ENCODE measurements around the gene CDKN1A. TPM values are rescaled to one million over a fixed set of nuclear protein-coding genes. Genes with fewer than 3 reads are reported as not detected.
"Not testable (repeated sequence)": the region's sequence is repeated elsewhere in the genome, so short reads cannot be mapped to it uniquely, and the experiment has no call there.

The CDKN1A gene
- total RNA-seq, 1 donor from 2014 or later, result 1,168 TPM

GRCh38 chr6:36722365-36722764 is 43.9 kb downstream of the CDKN1A start:
- no peaks in the 10 kb centered on the region for H3K36me3 ChIP-seq (ENCODE audit: control insufficient read depth, insufficient read depth, low read length)
- no peak overlapping the region for H3K4me3 ChIP-seq (ENCODE audit: low read depth, low read length)
- no peak for TF ChIP-seq CTCF (IDR thresholded peaks at IDR 0.05; ENCODE audit: insufficient read depth, low read length, poor library complexity, severe bottlenecking)
- DNase-seq (ENCODE audit: low read depth), result no peak
- peaks cover 2% of the 10 kb centered on the region for H3K27me3 ChIP-seq (ENCODE audit: control insufficient read depth, insufficient read depth, low read length)

DNA sequence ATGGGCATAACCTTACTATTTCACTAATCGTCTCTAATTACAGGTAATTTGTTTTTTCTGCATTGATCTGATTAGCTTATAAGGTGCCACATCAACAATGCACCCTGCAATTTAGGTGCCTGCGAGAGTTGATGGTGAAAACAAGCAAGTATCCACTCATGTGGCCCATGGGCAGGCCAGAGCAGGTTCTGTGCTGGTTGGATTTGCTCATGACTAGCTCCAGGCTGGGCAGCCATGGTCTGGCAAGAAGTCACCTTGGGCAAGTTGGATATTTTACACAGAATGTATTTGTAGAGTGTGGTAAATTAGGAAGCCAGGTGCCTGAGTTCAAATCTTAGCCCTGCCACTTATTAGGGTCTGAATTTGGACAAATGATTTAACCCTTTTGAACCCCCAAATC is 44.4 kb downstream of the CDKN1A start:
- Histone ChIP-seq H3K36me3 (ENCODE audit: control insufficient read depth, insufficient read depth, low read length) (no peaks in the 10 kb centered on the region), H3K27me3 (ENCODE audit: control insufficient read depth, insufficient read depth, low read length) (peaks cover 2% of the 10 kb centered on the region), H3K4me3 (ENCODE audit: low read depth, low read length) (no peak overlapping the region)
- no peak for TF ChIP-seq CTCF (IDR thresholded peaks at IDR 0.05; ENCODE audit: insufficient read depth, low read length, poor library complexity, severe bottlenecking)
- no peak for DNase-seq (ENCODE audit: low read depth)

DNA sequence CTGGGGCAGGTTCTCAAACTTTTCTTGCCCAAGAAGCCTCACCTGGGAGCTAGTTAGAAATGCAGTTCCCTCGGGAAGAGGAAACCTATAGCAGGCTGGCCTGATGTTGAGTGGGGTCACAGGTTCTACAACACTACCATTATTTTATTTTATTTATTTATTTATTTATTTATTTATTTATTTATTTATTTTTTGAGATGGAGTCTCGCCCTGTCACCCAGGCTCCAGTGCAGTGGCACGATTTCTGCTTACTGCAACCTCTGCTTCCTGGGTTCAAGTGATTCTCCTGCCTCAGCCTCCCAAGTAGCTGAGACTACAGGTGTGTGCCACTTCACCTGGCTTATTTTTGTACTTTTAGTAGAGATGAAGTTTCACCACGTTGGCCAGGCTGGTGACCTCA is 45.5 kb downstream of the CDKN1A start:
- not testable (repeated sequence) for DNase-seq (ENCODE audit: low read depth); H3K27me3 ChIP-seq (ENCODE audit: control insufficient read depth, insufficient read depth, low read length); H3K36me3 ChIP-seq (ENCODE audit: control insufficient read depth, insufficient read depth, low read length); H3K4me3 ChIP-seq (ENCODE audit: low read depth, low read length)

DNA sequence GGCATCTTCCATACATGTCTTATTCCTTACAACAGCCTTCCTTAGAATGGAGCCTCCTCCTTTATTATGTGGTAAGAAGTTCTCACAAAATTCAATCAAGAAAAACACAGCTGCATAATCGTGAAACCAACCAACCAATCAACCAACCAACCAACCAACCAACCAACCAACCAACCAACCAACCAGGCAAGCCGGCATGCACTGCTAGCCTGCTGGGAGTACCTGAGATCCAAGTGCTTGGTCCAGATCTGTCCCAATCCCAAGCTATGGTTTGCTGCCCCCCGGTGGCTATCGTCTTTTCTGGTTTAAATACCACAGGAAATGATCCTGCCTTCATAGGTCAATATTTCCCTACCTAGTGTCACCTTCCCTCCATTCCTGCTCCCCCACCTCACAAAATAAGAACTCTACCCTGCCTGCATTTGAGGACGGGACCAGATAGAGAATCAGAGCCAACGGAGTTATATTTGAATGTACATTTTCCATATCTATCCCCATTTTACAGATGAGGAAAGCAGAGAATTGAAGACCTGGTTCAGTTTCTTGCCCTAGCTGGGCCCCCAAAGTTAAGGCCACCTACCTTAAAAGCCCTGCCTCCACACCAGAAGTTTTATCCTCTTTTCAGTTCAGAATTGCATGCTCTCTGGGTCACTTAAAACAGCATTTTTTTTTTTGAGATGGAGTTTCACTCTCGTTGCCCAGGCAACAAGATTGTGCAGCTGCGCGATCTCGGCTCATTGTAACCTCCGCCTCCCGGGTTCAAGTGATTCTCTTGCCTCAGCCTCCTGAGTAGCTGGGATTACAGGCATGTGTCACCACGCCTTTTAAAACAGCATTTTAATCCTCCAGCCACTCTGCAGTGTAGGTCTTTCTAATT is 46.2 kb downstream of the CDKN1A start:
- no peaks in the 10 kb centered on the region for H3K36me3 ChIP-seq (ENCODE audit: control insufficient read depth, insufficient read depth, low read length)
- DNase-seq (ENCODE audit: low read depth), result peak; percentile 23
- H3K27me3 ChIP-seq (ENCODE audit: control insufficient read depth, insufficient read depth, low read length), result no peaks in the 10 kb centered on the region
- peak; percentile 65 for TF ChIP-seq CTCF (IDR thresholded peaks at IDR 0.05; ENCODE audit: insufficient read depth, low read length, poor library complexity, severe bottlenecking)
- H3K4me3 ChIP-seq (ENCODE audit: low read depth, low read length), result no peak overlapping the region

- Histone ChIP-seq H3K36me3 (ENCODE audit: control insufficient read depth, insufficient read depth, low read length) (no peaks in the 10 kb centered on the region), H3K27me3 (ENCODE audit: control insufficient read depth, insufficient read depth, low read length) (no peaks in the 10 kb centered on the region), H3K4me3 (ENCODE audit: low read depth, low read length) (no peak overlapping the region)
- DNase-seq (ENCODE audit: low read depth), result no peak
- TF ChIP-seq CTCF (IDR thresholded peaks at IDR 0.05; ENCODE audit: insufficient read depth, low read length, poor library complexity, severe bottlenecking), result no peak
These were observed 47.1 kb downstream of the CDKN1A start for GRCh38 chr6:36725581-36725980.

DNA sequence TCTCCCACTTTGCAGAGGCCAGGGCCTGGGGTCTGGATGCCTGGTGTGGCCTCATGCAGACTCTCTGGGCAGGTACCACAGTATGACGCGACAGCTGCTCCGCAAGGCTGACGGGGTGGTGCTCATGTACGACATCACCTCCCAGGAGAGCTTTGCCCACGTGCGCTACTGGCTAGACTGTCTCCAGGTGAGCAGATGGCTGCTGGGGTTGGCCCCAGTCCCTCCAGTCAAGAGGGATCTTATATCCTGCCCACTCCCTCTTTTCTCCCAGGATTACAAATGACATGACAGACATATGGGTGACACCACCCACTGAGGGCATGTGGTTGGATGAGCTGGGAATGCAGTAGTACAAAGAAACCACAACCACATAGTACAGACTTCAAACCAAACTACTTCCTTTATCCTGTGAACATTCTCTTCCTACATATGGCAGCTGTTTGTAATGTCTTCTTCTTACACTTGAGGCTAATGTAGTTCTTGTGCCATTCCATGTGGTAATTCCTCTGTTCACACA is 49.0 kb downstream of the CDKN1A start:
- TF ChIP-seq CTCF (IDR thresholded peaks at IDR 0.05; ENCODE audit: insufficient read depth, low read length, poor library complexity, severe bottlenecking), result no peak
- no peaks in the 10 kb centered on the region for H3K27me3 ChIP-seq (ENCODE audit: control insufficient read depth, insufficient read depth, low read length)
- H3K4me3 ChIP-seq (ENCODE audit: low read depth, low read length), result no peak overlapping the region
- no peak for DNase-seq (ENCODE audit: low read depth)
- no peaks in the 10 kb centered on the region for H3K36me3 ChIP-seq (ENCODE audit: control insufficient read depth, insufficient read depth, low read length)
